Measurements from ENCODE around the gene CNOT6.

The CNOT6 gene

DNA sequence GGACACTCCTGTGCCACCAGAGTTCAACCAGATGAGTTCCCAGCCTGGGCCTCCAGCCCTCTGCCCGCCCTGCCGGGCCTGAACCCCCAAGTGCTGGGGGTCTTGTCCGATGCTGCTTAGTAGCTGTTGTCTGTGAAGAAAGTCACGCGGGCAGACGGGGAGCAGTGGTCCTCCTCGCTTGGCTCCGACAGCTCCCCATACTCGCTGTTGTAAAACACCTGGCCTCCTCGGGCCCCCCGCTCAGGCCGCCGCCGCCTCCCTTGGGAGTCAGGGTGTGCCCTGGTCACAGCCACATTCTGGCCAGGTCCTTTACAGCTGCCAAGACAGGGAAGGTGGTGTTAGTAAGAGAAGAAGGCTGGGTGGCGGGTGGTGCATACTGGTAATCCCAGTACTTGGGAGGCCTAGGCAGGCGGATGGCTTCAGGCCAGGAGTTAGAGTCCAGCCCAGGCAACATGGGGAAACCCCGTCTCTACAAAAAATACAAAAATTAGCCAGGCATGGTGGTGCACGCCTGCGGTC is 109.0 kb downstream of the CNOT6 start:
- no peak for DNase-seq

DNA sequence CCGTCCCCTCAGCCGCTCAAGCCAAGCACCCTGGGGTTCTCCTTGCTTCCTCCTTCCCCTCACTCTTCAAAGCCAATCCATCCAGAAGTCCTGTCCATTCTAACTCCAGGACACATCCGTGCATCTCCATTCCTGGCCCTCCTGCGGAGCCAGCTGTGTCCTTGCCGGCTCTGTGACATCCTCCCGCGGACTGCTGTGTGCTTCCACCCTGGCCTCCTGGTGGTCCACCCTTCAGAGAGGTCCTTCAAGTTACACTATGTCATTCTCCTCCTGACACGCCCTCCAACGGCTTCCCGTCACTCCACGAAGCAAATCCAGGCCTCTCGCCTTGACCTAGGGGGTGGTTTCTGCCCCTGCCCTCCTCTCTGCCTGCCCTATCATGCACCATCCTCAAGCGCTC is 110.1 kb downstream of the CNOT6 start:
- no peak for DNase-seq

DNA sequence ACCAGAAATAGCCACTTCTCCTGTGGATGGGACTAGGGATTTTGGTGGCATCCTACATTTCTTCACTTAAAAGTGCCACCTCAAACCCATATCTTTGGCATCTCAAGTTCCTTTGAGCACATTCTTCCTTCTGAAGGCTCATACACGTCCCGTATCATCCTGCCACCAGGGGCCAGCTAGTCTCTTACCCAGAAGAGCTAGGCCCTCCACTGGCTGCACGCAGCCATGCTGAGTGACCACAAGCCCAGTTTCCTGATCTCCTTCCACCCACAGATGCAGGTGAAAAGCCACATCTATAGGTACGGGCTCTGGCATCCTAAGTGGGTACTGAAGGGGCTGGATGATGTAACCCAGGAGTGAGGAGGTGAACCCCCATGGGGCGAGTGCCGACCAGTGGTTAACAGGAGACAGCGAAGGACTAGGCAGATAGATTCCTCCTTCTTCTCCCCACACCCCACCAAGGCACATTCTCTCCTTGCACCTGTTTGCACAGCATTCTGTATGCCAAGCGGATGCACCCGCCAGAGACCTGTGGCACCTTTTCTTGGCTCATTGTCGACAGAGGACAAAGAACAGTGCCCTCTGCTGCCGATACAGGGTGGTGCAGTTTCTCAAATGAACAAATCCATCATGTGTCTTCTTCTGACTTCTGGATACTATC is 111.5 kb downstream of the CNOT6 start:
- DNase-seq, result peak; percentile 76

DNA sequence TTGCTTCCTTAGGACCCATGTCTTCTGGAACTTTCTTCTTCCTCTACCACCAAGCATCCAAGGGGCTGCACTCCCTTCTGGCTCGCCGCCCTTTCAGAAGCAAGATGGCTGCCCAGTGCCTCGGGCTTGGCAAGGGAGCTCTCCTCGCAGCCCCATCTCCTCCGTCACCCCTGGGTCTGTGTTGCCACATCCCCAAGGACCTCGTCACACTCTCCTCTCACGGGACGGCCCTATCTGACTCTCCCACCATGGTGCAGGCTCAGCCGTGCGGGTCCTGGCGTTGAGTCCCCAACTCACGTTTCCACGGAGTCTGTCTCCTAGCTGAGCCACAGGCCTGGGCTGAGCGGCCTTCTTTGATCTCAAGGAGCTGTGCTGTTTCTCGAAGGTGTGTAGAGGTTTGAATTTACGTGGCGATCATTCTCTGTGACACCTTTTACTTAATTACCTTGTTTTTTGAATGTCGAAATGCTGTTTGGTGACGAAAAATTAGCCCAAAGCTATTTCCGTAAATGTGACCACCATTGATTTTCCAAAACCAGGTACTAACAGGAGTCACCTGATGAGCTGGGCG is 112.1 kb downstream of the CNOT6 start:
- no peak for DNase-seq

DNA sequence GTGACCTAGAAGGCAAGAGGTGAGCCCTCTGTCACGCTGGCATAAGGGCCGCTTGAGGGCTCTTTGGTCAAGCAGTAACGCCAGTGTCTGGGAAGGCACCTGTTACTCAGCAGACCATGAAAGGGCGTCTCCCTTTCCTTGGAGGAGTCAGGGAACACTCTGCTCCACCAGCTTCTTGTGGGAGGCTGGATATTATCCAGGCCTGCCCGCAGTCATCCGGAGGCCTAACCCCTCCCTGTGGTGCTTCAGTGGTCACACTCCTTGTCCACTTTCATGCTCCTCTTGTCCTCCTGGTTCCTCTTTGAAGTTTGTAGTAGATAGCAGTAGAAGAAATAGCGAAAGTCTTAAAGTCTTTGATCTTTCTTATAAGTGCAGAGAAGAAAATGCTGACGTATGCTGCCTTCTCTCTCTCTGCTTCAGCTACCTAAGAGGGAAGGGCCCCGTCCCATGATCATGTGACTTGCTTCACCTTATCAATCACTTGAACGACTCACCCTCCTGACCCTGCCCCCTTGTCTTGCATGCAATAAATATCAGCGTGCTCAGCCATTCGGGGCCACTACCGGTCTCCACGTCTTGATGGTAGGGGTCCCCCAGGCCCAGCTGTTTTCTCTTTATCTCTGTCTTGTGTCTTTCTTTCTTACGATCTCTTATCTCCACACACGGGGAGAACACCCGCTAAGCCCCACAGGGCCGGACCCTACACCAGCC is 113.8 kb downstream of the CNOT6 start:
- DNase-seq, result peak; percentile 40

DNA sequence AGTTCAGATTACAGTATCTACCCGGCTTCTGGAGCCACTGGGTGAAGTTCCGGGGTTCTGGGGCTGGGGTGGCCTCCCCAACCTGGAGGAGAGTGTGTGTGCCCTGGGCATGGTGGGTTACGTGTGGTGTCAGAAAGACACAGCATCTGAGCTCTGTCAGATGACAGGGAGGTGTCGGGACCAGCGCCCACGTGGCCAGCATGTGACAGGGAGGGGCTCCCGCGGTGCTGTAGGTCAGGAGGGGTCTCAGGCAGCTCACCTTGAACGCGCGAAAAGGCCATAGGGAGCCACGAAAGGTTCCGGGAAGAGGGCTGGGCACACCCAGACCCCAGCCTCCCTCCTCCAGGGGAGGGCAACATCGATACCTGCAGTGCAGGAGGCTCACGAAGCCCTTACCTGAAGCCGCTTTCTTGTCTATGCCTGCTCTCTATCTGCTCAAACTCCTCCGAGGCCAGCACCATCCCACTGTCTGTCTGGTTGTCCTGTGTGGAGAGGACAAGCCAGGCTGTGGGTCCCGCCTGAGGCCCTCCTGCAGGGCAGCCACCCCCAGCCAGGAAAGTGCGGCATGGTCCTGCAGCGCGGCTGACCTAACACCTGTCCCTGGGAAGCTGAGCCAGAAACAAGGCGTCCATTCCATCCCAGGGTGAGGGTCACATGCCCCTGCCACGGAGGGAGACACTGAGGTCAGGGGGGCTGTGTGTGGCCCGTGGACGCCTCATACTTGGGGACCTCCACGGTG is 114.6 kb downstream of the CNOT6 start:
- no peak for DNase-seq

DNA sequence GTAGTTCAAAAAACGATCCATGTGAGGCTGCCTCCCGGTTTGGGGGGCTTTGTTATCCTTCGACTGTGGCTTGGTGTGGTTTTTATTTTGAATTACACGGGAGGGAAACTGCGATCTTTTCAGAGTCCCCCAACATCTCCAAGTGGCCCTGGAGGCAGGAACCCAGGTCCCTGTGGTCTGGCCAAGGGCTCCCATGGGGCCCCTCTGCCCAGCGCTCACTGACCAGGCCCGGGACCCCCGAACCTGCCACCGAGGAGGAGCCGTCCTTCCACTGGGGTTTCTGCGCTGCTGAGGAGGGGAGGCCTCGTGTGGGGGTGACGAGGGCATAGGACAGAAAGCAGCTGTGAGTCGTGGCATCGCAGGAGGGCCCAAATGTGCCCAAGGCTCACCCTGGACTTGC is 115.2 kb downstream of the CNOT6 start:
- DNase-seq, result no peak

DNA sequence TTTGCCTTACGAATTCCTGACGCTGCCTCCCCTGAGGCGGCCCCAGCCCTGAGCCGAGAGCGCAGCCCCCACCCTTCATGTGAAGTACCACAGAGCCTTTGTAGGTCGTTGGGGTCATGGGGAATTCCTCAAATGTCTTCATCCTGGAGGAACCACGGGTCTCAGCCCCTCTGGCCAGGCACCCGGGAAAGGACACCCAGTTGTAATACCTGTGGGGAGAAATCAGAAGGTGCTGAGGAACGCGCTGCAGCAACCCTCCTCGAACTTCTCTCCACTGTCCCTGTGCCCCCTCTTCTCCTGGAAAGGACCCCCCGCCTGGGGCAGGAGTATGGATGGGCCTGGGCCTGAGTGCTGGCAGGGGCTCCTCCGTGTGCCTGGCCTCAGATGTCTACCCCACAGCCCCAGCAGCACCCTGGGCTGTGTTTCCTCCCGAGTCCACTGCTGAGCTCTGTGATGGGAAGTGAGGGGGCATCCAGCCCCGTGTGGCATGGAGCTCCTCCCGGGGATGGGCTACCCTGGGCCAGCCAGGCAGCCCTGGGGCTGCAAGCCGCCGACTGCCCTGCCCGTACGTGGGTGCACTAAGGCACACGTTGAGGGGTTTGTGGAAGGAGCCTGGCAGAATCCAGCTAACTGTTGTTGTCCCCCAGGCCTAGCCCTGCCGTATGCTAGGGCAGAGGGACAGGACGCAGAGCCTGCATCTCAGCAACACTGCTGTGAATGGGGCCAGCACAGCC is 115.8 kb downstream of the CNOT6 start:
- no peak for DNase-seq

DNA sequence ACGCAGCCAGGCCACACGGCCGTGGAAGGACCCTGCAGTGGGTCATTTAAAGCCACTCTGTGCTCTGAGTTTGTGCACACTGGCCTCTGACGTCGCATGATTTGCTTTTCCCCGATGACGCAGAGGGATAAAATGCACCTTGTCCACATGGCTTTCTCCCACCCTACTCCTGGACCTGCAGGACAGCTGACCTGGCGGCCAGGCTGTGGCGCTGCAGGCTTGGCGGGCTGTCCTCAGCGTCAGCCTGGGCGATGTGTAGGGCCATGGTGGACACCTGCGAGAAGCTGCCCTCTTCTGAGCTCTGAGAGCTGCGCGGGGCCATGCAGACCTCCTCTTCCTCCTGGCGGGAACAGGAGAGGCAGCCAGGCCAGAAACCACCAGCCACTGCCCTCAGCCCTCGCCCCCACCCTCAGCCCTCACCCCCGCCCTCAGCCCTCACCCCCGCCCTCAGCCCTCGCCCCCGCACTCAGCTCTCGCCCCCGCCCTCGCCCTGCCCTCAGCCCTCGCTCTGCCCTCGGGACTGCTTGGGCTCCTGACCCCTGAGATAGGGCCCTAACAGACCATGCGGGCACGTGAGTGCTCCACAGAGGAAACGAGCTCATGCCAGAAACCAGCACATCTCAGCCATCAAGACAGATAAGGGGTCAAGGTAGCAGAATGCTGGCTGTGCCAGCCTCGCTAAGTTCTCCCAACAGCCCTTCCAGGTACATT is 117.1 kb downstream of the CNOT6 start:
- no peak for DNase-seq

DNA sequence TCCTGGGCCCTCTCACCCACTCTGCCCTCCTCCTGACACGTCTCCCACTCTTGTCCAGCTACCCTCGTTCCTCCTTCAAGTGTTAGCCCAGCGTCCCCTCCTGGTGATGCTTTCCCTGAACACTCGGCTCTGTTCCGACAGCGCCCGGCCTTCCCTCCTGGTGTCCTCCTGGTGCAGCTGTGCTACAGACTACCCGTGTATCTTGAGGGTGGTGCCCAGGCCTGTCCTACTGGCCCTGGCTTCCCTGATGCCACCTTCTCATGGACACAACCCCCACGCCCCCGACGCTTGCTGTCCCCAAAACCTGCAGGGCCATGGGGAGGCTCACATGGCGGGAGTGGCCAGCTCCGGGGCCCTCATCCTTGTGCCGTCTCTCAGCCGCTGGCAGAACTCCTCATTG is 118.5 kb downstream of the CNOT6 start:
- no peak for DNase-seq

DNA sequence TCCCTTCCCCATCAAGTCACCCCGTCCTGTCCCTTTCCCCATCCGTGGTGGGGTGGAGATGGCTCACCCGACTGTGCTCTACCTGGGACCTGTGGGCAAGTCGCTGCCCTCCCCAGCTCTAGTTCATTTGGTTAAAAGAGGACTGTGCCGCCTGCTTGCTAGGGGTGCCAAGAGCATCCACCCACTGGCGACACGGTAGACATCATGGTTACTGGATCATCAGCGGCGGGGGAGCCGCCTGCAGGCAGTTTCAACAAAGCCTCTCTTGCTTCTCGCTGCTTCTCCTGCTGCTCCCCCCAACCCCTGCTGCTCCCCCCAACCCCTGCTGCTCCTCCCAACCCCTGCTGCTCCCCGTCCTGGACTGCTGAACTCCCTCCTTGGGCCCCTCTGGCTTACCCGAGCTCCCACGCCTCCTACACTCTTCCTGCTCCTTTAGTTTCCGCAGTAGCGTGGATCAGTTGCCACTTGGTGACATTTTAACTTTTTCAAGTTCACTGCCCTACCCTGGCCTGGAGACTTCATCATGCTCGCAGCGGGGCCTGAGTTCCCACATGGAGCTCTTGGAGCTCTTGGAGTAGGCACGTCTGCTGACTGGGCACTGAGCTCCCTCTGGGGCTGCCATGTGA is 119.1 kb downstream of the CNOT6 start:
- DNase-seq, result no peak

DNA sequence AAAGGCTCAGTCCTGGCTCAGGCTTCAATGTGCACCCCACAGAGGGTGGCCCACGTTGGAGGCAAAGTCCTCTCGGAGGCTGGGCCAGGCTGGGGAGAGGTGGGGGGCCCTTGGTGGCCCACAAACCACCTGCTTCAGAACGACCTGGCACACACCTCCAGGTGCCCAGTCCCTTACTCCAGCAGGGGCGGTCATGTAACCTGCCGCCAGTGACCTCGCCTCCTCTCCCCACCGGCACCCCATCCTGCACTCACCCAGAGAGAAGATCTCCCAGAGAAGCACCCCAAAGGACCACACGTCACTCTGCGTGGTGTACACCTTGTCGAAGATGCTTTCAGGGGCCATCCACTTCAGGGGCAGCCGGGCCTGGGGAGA is 119.6 kb downstream of the CNOT6 start:
- DNase-seq, result no peak

DNA sequence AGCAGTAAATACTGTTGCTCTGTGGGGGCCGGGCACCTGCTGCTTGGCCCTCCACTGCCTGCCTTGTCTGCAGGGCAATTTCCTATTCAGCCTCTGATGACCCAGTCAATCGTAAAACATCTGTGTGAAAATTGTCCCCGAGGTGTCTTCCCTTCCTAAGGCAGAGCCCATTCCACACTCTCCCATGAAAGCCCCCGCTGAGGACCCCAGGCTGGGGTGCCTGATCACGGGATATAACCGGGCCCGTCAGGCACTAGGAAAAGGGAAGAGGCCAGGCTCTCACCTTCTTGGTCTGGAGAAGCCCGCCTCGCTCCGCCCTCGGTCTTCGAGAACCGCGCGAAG is 124.3 kb downstream of the CNOT6 start:
- DNase-seq, result no peak

DNA sequence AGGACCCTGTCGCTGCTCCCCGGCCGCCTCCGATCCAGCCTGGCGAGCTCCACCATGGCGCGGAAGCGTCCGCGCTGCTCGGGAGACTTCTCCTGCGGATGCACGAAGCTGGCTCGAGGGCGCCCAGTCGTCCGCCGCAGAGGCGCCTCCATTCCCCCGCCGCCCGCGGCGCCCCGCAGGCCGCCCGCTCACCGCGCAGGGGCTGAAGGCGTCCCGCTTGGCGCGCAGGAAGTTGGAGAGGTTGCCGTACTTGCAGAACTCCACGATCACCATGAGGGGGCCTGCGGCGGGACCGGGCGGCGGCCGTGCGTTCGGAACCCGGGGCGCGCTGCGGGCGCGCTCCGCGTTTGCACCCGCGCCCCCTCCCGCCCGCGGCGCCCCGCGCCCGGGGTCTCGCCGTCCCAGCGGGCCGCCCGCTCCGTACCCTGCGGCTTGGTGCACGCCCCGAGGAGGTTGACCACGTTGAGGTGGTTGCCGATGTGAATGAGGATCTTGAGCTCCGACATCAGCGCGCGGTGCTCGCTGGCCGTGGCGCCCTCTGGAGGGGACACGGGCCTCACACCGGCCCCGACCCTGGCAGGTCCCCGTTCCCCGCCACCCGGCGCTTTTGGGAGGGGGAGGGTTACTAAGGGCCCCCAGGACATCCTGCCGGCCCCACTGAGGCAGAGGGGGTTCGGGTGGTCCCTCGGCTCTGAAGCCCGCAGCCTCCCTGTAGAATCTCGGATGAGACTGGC is 124.8 kb downstream of the CNOT6 start:
- peak; percentile 53 for DNase-seq

DNA sequence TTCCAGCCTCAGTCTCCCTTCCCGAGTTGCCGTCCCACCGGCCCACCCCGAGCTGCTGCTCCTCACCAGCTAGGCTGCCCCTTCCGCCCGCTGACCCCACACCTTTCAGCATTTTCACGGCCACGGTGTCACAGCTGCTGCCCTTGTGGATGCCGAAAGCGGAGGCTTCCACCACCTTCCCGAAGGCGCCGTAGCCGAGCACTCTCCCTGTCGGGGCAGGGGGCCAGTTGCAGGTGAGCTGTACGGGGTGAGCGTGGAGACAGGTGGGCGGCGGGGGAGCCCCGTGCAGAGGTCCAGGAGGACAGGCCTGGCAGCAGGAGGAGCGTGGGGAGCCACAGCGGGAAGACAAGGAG is 125.4 kb downstream of the CNOT6 start:
- DNase-seq, result no peak

DNA sequence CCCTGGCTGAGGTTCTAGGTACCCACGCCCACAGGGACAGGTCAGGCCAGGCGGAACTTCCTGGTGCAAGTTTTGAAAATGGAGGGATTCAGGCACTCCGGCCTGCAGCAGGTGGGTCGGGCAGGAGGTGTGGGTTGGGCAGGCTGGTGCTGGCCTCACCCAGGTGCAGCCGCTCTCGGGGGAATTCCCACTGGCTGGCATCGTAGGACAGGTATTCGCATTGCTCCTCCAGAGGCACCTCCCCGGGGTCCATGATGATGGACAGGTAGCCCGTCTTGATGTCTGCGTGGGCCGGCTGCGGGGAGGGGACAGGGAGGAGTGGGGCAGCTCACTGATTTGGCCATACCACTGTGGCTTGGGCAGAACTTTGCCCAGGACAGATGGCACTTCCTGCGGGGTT is 125.8 kb downstream of the CNOT6 start:
- DNase-seq, result no peak

DNA sequence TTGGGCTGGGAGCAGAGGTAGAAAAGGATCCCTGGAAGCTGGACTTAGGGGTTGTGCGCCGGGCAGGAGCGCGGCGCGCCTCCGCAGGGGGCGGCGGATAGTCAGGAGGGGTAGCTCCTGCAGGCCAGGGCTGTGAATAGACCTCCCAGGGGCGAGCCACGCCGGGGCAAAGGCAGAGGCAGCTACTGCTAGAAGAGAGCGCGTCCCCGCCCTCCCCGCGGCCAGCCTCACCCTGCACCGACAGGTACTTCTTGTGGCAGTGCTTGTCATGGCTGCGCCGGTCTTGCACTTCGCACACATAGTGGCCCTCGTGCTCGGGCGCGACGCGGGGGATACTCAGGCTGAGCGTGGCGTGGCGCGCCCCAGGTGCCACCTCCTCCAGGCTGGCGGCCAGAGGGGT is 127.1 kb downstream of the CNOT6 start:
- no peak for DNase-seq

DNA sequence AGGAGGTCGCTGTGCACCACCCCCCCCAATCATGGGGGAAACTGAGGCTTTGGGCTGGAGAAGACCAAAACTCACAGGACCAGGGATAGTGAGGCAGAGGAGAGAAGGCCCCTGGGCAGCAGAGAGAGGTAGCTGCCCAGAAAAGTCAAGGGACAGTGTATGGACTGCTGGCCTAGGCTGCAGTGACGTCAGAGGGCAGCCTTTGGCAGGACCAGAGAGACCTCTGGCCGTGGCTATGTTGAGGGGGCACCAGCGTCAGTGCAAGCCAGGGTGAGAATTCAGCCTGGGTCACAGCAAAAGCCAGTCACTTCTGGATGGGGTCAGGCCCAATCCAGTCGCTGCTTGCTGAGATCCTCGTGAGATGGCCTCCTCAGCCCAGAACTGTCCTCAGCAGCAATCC is 128.7 kb downstream of the CNOT6 start:
- no peak for DNase-seq

DNA sequence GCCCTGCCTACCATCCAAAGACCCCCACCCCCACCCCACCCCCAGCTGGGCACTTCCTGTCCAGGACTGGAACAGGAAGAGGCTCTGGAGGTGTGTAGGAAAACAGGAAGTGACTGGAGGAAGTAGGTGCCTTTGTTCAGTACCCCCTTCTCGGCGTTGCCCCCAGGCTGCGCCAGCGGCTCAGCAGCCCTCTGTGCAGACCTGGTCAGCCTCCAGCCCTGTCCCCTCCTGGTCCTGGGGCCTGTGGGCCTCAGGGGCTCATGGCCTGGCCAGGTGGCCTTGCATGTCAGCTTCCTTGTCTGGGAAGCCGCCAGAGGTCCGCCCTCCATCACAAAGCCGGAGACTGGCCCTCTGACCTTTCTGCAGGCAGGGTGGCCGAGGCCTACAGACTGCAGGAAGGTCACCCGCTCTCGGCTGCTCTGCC is 129.2 kb downstream of the CNOT6 start:
- DNase-seq, result no peak

DNA sequence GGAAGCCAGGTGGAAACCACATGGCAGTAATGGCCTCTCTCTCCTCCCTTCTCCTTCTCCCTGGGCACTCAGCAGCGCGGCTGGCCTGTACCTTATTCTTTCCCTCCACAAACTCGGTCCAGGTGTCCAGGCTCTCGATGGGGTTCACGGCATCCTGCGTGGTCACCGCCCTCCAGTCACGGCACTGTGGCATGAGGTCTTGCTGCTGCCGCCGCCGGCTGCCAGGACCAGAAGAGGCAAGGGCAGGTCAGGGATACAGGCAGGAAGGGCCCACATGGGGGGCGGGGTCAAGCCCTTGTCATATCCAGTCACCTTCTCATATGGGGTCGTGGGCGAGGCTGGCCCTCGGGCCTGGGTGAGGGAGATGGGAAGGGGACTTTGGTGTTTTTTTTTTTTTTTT is 129.7 kb downstream of the CNOT6 start:
- DNase-seq, result no peak

DNA sequence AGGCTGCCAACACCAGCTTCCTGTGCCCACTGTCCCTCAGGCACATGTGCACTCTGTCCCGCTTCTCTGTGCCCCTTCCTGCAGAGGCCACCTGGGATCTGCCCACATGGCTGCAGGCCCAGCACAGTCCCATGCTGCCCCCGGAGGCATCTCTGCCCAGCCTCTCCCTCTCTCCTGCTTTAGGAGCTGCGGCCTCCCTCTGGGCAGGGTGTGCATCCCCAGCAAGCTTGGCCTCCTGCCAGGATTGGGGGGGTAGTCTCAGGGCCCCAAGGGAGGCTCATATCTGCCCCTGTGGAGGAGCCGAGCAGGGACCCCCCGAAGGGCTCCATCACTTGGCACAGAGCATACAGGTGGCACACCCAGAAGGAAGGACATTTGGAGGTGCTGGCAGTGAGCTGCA is 130.4 kb downstream of the CNOT6 start:
- no peak for DNase-seq

Data from activated CD4-positive, alpha-beta T cell treated with anti-CD3 and anti-CD28 coated beads, Interleukin-2, amount 50 U/mL, for 16 hours (primary cell).